GM19043 (cell line): ENCODE data around the gene COL6A2.

ENCODE experiments used
- ATAC-seq: cut with Tn5 transposase; IDR thresholded peaks from one replicate; pipeline ENCODE4 v1.9.1; 2021; ENCODE audit warnings: low read depth; ENCODE audit not compliant: unreplicated experiment

COL6A2 gene

DNA sequence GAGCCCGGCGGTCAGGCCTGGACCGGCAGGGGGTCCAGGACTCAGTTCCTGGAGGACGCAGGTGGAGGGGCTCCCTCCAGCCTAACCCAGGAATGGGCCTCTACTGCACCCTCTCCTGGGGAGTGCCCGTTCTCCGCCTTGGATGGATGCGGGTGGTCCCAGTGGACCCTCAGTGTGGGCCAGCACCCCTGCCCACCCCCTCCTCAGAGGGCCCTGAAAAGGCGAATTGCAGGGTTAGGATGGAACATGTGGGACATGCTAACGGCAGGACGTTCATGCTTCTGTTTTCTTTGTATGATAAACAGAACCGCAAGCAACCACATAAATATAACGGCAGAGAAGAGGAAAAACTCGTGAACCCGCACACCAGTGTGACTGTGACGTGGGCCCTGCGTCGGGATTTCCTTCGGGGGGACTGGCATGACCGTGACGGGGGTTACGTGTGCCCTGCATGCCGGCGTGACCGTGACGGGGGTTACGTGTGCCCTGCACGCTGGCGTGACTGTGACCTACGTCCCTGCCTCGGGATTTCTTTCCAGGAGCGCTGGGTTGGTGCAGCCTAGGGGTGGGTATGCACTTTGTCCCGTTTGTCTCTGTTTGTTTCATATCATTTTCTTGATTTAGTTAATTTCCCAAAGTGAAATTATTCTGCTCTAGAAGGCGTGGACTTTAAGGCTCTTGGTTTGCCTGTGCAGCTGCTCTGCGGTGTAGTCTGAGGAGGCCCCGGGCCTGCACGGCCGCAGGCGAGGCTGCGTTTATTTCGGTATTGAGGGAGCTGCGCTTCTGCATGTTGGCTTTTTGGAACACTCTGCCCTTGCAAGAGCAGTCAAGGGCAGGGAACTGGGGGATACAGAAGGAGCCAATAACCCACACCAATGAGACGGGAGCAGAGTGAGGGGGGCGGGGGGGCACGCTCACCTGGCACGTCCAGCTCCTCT is 54.3 kb downstream of the COL6A2 start:
- ATAC-seq, result no peak

DNA sequence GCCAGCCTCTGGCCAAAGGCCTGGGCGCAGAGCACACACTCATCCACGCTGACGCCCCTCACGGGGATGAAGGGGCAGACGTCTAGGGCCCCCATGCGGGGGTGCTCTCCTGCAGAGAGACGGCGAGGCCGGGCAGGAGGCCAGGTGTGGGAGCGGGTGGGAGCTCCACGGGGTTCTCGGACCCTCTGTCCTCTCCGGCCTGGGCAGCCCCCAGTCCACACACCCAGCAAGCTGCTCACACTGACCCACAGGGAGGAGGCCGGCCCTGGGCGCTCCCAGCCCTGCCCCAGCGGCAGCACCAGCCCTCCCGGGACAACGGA is 55.0 kb downstream of the COL6A2 start:
- no peak for ATAC-seq

DNA sequence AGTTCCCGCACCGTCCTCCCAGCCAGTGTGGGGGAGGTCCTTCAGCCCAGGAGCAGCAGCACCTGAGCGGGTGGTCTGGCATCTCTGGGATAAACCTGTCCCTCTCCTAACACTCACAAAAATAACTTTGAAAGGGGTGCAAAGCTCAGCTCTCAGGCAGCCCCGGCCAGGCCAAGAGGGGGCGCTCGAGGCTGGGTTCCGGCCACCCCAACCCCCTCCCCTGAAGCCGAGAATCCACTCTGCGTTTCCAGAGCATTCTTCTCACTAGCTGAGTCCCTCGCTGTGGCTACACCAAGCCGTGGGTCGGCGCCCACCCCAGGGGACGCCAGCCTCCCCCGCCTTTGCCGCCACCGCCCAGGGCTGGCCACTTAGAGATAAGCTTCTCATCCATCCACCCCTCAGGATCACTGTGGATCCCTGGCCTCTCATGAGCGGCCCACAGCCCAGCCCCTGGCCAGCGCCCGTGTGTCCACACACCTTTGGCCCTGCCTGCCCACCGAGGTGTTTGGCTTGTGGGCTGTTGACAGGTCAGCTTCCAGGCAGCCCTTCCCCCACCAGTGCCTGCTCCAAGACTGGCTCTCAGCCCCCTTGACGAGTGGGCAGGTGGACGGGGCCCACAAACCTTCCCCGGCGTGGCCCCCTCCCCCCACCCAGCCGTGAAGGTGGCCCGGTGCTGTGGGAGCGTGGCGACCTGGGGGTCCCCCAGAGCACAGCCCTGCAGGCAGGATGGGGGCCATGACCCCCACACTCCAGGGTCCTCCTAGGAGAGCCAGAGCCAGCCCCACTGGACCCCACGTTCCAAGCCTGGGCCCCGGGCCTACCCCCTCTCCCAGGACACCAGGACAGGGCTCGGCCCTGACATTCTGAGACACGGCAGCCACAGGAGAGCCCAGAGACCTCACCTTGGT is 55.6 kb downstream of the COL6A2 start:
- no peak for ATAC-seq

DNA sequence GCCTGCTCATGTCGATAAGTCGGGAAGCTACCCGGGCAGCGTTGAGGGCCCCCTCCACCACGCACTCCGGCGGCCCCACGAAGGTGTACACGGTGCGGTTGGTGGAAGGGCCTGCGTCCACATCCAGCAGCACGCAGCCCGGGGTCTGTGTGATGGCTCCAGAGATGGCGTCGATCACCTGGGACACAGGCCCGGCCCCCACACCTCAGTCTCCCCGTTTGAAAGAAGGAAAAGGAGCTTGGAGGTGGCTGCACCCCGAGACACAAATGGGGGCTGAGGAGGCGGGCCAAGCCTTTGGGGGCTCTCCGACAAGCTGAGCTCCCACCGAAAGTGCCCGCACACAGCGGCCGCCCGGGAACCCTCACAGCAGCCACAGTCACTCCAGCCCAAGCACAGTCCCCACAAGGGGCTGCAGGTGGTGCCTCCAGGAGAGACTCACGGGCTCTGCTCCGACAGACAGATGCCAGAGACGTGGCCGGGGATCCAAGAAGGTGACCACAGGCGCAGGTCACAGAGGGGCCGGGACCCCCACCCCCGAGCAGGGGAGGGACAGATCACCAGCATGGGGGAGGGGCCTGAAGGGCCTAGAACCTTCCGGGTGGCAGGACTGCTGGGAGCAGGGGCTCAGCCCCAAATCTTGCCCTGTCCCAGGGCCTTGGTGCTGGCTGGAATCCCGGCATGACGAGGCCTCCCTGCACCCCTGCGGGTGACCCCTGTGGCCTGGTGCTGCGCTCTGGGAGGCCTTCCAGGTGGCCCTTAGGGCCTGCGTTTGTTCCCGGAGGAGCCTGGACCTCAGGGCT is 56.4 kb downstream of the COL6A2 start:
- no peak for ATAC-seq

DNA sequence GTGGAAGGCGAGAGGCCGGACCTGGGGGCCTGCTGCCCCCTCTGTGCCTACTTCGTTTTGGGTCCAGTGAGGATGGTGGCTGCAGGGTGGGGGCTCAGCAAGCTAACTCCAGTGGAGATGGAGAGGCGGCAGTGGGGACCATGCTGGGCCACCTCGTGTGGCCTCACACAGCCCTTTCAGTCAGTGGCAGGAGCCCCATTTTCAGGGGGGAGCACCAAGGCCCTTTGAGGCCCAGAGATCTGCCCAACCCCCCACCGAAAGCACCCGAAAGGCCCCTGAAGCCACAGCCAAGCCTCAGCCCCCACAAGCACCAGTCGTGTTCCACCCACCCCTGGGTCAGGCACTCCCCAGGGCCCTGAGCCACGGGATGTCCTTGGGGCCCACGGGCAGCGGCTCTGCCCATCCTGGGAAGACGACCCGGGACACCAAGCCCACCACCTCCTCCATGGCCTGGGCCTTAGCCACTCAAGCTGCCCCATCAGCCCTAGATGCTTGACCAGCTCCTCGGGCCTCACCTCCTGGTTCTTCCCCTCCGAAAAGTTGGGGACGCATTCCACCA is 57.1 kb downstream of the COL6A2 start:
- no peak for ATAC-seq

DNA sequence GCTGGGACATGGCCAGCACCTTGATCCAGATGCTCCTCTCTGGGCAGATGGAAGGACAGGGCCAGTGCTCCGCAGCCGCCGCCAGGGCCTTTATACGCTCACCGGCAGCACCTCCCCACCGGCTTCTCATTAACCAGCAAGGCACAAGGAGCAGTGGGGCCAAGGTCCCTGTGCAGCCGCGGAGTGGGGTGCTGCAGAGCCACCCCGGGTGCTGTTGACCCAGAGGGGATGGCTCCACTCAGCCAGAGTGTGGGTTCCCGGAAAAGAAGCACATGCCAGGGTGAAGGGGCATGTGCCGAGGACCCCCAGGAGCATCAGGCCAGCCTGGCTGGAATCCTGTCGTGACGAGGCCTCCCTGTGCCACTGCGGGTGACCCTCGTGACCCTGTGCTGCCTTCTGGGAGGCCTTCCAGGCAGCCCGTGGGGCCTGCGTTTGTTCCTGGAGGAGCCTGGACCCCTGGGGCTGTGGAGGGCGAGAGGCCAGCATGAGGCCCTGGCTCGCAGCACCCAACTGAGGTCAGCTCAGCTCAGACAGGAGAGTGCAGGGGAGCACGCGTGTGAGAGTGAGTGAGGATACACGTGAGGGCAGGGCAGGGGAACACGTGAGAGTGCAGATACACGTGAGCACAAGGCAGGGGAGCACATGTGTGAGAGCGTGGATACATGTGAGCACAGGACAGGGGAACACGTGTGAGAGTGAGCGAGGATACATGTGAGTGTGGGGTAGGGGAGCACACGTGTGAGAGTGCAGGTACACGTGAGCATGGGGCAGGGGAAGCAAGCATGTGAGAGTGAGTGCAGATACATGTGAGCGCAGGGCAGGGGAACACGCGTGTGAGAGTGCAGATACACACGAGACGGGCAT is 57.8 kb downstream of the COL6A2 start, which contains the start of gene FTCD:
Gene FTCD, minus strand, starts transcription at position 66 of the 864 bp plus-strand sequence. Its CDS starts 56 bp downstream, at position 10.
- ATAC-seq, result no peak

DNA sequence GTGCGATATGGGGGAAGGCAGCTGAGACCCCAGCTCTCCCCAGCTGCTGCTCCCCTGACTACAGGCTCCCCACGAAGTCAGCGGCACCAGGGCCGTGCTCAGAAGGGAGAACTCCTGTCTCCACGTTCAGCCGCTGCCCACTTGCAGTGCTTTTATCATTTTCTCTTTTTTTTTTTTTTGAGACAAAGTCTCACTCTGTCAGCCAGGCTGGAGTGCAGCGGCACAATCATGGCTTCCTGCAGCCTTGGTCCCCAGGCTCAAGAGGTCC is 58.4 kb downstream of the COL6A2 start:
- no peak for ATAC-seq

DNA sequence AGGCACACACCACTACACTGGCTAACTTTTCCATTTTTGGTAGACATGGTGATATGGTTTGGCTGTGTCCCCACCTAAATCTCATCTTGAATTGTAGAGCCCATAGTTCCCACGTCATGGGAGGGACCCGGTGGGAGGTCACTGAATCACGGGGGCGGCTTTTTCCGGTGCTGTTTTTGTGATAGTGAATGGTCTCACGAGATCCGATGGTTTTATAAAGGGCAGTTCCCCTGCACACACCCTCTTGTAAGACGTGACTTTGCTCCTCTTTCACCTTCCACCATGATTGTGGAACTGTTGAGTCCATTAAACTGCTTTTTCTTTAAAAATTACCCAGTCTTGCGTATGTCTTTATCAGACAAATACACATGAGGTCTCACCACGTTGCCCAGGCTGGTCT is 58.8 kb downstream of the COL6A2 start:
- ATAC-seq, result no peak

DNA sequence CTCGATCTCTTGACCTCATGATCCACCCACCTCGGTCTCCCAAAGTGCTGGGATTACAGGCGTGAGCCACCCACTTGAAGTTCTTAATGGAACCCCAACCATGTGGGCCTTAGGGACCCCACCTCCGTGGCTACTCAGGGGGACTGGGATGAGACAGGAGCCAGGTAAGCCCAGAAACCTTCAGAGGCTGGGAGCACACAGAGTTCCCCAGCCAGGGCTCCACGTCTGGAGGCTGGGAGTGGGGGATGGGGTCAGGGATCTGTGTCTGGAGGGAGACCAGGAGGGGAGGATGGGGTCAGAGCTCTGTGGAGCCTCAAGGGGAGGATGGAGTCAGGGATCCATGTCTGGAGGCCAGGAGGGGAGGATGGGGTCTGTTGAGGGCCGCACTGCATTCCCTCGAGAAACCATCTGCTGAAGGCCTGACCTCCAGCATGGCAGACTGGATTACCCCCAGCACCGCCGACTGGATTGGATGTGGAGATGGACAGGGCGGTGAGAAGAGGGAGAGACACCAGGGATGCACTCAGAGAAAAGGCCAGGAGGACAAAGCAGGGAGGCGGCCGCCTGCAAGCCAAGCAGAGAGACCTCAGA is 59.6 kb downstream of the COL6A2 start:
- no peak for ATAC-seq

DNA sequence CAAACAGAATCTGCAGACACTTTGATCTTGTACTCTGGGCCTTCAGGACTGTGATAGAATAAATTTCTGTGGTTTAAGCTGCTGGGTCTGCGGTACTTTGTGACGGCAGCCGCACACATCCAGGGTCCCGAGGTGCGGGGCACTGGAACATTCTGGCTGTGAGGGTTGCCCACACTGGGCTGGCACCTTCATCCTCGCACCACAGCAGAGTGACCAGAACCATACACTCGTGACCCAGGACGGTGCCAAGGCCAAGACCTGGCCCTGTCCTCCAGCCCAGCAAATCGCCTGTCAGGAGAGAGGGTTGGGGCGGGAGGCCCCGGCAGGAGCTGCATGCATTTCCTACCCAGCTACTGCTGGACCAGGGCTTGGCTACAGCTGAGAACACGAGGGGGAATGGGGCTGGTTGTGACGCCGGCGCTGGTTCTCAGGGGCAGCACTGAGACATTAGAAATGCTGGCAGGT is 60.1 kb downstream of the COL6A2 start:
- no peak for ATAC-seq

DNA sequence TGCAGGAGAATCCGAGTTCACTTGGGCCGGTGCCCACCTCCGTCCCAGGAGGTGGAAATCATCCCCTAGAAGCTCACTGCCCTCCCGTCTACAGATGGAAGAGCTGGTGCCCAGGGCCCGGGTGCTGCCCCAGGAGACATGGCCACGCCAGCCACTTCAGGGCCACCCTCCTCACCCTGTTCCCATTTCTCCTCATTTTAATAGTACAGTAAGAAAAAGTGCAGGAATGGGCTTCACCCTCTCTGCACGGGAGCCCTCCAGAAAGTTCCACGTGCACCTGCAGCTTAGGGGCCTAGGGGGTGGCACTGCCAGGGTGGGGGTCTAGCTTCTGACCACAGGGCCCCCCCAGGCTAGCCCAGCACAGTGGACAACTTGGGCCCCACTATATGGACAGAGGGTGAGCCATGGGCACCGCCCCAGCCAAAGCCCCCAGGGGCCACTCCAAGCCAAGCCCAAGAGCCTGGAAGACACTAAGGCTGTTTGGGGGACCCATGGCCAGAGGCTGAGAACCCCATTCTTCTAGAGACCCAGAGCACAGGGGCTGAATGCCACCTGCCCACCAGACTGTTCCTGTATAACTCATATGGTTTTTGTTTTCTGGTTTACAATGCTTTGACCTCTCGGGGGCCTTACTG is 60.9 kb downstream of the COL6A2 start:
- no peak for ATAC-seq

DNA sequence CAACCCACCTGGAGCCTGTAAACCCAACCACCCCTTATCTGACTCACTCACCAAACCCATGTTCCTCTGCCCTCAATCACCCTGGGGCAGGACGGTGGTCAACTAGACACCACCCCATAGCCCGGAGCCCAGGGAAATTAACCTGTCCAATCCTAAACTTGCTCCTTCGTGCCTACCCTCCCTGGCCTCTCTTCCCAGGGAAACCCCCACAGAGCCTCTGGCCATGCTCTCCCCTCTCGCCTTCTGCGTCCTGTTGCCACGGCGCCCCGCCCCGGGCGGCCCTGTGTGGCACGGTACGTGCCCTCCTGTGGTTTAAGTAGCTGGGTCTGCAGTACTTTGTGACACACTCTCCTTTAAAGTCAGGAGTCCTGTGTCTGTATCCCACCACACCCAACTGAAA is 61.5 kb downstream of the COL6A2 start:
- no peak for ATAC-seq

DNA sequence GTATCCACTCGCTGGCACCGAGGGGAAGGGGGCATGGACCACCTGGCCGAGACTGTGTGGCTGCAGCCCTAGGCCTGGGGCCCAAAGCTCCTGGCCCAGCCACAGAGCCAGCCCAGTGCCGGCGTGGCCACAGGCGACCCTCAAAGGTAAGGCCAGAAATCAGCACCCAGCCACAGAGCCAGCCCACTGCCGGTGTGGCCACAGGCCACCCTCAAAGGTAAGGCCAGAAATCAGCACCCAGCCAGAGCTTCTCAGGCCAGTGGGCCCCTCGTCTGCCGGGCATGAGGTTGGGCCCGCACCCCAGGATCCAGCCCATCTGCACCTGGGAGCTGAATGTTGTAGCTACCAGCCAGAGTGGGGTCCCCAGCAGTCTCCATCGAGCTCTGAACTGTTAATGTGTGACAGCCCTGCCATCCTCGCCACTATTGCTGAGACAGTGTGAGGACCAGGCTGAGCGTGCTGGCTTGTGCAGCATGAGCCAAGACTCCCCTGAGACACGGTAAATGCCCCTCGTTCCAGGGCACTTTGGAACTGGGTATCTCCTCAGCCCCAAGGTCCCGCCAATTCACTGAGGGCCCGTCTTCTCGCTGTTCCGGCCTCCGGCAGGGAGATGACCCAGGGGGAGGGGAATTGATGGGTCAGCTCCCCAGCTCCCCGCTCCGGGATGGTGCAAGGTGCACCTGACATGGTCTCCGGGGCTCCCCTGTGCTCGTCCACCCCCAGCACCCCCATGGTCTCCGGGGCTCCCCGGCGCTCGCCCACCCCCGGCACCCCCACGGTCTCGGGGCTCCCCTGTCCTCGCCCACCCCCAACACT is 62.1 kb downstream of the COL6A2 start:
- ATAC-seq, result no peak

DNA sequence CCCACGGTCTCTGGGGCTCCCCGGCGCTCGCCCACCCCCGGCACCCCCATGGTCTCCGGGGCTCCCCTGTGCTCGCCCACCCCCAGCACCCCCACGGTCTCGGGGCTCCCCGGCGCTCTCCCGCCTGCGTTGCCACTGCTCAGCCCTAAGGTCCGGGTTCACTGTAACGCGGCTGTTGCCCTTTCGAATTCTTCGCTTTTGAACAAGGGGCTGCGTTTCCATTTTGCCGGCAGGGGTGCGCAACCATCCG is 62.7 kb downstream of the COL6A2 start:
- no peak for ATAC-seq

DNA sequence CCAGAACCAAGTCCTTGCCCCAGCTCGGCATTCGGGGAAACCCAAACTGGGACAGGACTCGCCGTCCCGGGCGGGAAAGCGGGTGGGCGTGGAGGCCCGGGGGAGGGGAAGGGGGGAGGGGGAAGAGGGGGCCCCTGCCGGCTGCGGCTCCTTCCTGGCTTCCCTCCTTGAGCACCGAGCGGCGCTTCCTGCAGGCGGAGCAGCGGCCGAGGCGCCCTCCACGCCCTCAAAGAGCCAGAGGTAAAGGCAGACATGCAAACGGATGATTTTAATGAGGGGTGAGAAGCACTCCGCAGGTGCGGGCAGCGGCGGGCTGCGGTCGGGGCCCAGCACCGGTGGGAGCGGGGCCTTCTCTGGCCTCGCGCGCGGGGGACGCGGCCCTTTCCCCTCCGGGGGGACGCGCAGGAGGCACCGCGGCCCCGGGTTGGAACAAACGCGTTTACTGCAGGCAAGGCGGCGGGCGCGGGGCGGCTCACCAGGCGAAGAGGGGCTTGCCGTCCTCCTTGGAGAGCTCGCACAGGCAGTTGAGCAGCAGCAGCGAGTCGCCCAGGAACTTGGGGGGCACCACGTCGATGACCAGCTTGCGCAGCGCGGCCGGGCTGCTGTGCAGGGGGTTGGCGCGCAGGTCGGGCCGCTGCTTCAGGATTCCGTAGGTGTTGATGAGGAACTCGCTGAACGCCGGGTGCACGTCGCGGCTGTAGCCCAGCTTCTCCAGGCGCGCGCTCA is 63.2 kb downstream of the COL6A2 start:
- ATAC-seq, result no peak

DNA sequence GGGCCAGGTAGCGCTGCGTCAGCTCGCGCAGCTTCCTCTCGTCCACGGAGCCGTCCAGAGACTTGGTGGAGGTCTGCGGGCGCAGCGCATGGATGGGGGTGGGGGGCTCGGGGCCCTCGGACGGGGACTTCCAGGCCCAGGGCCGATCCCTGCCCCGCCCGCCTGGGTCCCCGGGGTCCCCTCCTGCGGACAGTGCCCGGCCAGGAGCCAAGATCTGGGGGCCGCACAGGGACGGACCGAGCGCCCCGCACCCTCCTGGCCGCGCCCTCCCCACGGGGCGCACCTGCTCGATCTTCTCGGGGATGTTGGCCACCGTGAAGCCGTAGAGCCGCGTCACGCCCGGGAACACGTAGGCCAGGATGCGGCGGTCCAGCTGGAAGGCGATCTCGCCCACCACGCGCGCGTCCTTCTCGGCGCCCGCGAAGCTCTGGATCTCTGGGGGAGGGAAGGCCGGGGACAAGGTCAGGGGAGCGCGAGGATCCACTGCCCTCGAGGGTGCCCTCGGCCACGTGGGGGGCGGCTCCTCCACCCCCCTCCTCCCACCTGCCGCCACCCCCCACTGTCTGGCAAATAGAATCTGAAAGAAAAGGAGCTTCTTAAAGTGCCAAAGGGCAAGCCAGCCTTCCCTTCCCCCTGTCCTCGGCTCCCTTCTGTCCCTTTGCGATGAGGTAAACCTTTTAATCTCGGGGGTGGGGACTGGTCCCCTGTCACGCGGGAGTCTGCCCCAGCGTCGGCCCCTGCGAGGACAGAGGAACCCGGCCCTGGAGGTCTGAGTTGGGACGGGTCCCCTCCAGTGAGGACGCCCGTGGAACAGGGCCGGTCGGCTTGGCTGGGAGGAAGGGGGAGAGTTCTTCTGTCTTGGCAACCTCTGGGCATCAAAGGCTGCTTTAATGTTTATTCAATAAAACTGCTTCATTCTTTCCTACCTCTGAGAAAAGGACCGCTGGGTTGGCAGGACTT is 64.0 kb downstream of the COL6A2 start:
- ATAC-seq, result no peak
